GM13976 (cell line): ENCODE measurements around the gene HEXIM1.

Experiments used
- DNase-seq: peaks from one replicate; pipeline ENCODE4 v3.0.0; 2012; ENCODE audit warnings: low spot score
- in situ Hi-C: fragments of 300-500 bp; cut with MboI; formaldehyde crosslinking; loops from one replicate; pipeline ENCODE4 v1.12.0; 2022; ENCODE audit warnings: low sequenced_read_pairs, mixed read lengths, inconsistent platforms; ENCODE audit not compliant: unreplicated experiment
- TF ChIP-seq, protein P1 (sequence below): IDR thresholded peaks from 2 replicates; pipeline ENCODE4 v1.5.1; 2012; ENCODE audit warnings: borderline replicate concordance, mild to moderate bottlenecking; ENCODE audit not compliant: insufficient read depth; ENCODE audit errors: extremely low read depth, missing control alignments, control extremely low read depth

Gene HEXIM1

GRCh38 chr17:45132320-45132571, 16.0 kb upstream of the HEXIM1 start, which contains the start of gene PLCD3:
TSS of gene PLCD3 (minus strand) at chr17:45132515. CDS start at chr17:45132410, 105 bp downstream.
- TF ChIP-seq, protein P1, sequence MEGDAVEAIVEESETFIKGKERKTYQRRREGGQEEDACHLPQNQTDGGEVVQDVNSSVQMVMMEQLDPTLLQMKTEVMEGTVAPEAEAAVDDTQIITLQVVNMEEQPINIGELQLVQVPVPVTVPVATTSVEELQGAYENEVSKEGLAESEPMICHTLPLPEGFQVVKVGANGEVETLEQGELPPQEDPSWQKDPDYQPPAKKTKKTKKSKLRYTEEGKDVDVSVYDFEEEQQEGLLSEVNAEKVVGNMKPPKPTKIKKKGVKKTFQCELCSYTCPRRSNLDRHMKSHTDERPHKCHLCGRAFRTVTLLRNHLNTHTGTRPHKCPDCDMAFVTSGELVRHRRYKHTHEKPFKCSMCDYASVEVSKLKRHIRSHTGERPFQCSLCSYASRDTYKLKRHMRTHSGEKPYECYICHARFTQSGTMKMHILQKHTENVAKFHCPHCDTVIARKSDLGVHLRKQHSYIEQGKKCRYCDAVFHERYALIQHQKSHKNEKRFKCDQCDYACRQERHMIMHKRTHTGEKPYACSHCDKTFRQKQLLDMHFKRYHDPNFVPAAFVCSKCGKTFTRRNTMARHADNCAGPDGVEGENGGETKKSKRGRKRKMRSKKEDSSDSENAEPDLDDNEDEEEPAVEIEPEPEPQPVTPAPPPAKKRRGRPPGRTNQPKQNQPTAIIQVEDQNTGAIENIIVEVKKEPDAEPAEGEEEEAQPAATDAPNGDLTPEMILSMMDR = no peak
- in situ Hi-C loops = loop anchor here (10.0 kb wide), 1 partner anchor 63 kb away; no protein-coding TSS in a partner anchor
- DNase-seq = no peak

DNA sequence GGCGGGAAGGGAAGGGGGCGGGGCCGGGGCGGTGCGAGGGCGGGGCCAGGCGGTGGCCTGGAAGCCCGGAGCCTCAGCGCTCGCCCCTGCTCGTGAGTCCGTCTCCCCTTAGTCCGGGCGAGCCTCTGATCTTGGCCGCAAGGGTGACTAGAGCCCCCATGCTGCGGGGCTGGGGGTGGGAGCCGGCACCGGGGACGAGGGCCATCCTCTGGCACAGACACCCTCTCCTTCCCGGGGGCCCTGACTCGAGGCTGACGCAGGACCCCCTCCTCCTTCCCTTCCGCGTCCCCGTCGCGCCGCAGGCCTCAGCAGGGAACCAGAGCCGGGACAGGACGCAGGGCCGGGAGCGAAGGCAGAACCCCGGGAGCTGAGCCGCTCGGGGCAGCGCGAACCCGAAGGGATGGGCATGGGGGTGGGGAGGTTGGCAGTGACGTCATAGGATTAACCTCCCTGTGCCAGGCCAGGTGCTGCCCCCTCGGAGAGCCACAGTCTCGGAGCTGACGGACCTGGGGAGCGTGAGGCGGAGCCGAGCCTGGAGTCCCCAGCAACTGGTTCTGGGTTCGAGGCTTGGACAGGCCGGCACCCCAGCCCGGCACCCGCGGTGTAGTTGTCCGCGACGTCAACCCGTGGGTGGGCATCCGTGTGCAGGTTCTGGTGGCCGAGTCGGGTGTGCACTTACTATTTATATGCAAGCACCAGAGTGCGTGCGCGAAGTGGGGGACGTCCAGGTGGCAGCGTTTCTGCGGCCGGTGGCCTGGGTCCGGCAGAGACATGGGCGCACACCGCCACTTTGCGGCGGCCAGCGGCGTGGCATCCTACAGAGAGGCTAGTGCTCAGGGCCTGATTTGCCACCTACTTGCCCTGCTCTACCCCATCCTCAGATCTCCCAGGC, 15.5 kb upstream of the HEXIM1 start:
- TF ChIP-seq, protein P1 = peak; percentile 94
- in situ Hi-C loops = loop anchor here (10.0 kb wide), 1 partner anchor 62 kb away; no protein-coding TSS in a partner anchor
- peak; percentile 96 for DNase-seq

- in situ Hi-C loops = loop anchor here (10.0 kb wide), 1 partner anchor 59 kb away; no protein-coding TSS in a partner anchor
- peak; percentile 97 for DNase-seq
- TF ChIP-seq, protein P1 = peak; percentile 100
These were observed 12.9 kb upstream of the HEXIM1 start, which contains the start of gene ACBD4 for GRCh38 chr17:45135192-45135977. TSS of gene ACBD4 (plus strand) at chr17:45135687. CDS start at chr17:45136145, 458 bp downstream.

- DNase-seq = no peak
- in situ Hi-C loops = loop anchor here (10.0 kb wide), 1 partner anchor 59 kb away; no protein-coding TSS in a partner anchor
- TF ChIP-seq, protein P1 = no peak
These were observed 12.1 kb upstream of the HEXIM1 start for GRCh38 chr17:45135978-45136791.

- TF ChIP-seq, protein P1 = no peak
- in situ Hi-C loops = loop anchor here (10.0 kb wide), 1 partner anchor 58 kb away; no protein-coding TSS in a partner anchor
- no peak for DNase-seq
These were observed 11.3 kb upstream of the HEXIM1 start for GRCh38 chr17:45136846-45137560.
